ENCODE results near the gene BBS2.

The BBS2 gene

DNA sequence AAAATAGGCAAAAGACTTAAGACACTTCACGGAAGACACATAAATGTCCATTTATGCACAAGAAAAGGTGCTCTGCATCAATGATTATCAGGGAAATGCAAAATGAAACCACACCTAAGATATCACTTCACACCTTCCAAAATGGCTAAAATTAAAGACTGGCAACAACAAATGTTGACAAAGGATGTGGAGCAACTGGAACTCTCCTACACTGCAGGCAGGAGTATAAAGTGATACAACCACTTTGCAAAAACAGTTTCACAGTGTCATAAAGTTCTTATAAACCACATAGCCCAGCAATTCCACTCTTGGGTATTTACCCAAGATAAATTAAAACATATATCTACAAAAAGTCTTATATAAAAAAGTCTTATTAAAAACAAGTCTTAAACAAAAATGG lies 7.8 kb downstream of the BBS2 start:
- DNase-seq (ENCODE audit: low spot score) = no peak
- in situ Hi-C loops (cut with MboI; ENCODE audit: low sequenced_read_pairs, unreplicated experiment) = no loop called here
- TF ChIP-seq CTCF (IDR thresholded peaks at IDR 0.05; ENCODE audit: borderline replicate concordance, control extremely low read depth, extremely low read depth, insufficient read depth, missing control alignments) = no peak

DNA sequence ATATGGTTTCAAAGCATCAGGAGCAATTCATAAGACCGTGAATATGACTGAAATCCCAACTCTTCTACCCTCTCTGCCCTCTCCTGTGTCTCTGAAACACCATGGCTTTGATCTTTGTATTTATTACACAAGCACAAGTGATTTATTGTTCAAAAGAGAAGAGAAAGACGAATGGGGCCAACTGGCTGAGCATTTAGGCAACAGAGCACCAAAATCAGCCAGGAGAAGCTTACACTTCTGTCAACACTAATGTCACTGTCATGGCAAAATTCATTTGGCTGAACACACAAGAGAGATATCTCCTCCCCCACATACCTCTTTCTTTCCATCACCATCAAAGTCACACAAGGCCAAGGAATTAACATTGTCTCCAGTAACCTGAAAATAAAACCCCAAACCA lies 9.3 kb downstream of the BBS2 start:
- DNase-seq (ENCODE audit: low spot score) = no peak
- TF ChIP-seq CTCF (IDR thresholded peaks at IDR 0.05; ENCODE audit: borderline replicate concordance, control extremely low read depth, extremely low read depth, insufficient read depth, missing control alignments) = no peak
- in situ Hi-C loops (cut with MboI; ENCODE audit: low sequenced_read_pairs, unreplicated experiment) = no loop called here

DNA sequence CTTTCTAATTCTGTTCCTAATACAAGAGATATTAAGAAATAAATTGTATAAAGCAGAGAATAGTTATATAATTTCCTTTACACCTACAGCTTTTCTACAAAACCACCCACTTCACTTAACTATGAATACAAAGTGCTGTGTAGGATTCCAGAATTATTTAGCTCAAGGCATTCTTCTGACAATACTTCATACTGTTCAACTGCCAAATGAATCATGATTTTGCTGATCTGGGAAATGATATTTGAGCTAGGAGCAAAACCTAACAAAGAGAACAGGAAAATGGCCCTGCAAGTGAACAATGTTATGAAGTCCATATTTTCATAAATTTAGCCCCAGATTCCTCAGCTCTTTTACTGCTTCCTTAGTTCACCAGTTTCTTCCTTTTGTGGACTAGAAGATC lies 12.9 kb downstream of the BBS2 start:
- no peak for TF ChIP-seq CTCF (IDR thresholded peaks at IDR 0.05; ENCODE audit: borderline replicate concordance, control extremely low read depth, extremely low read depth, insufficient read depth, missing control alignments)
- in situ Hi-C loops (cut with MboI; ENCODE audit: low sequenced_read_pairs, unreplicated experiment) = no loop called here
- no peak for DNase-seq (ENCODE audit: low spot score)

- in situ Hi-C loops (cut with MboI; ENCODE audit: low sequenced_read_pairs, unreplicated experiment) = no loop called here
- no peak for DNase-seq (ENCODE audit: low spot score)
- TF ChIP-seq CTCF (IDR thresholded peaks at IDR 0.05; ENCODE audit: borderline replicate concordance, control extremely low read depth, extremely low read depth, insufficient read depth, missing control alignments) = no peak
Observed at GRCh38 chr16:56505181-56505580, 14.6 kb downstream of the BBS2 start.

- in situ Hi-C loops (cut with MboI; ENCODE audit: low sequenced_read_pairs, unreplicated experiment) = no loop called here
- no peak for TF ChIP-seq CTCF (IDR thresholded peaks at IDR 0.05; ENCODE audit: borderline replicate concordance, control extremely low read depth, extremely low read depth, insufficient read depth, missing control alignments)
- no peak for DNase-seq (ENCODE audit: low spot score)
Observed at GRCh38 chr16:56493815-56494214, 26.0 kb downstream of the BBS2 start.

DNA sequence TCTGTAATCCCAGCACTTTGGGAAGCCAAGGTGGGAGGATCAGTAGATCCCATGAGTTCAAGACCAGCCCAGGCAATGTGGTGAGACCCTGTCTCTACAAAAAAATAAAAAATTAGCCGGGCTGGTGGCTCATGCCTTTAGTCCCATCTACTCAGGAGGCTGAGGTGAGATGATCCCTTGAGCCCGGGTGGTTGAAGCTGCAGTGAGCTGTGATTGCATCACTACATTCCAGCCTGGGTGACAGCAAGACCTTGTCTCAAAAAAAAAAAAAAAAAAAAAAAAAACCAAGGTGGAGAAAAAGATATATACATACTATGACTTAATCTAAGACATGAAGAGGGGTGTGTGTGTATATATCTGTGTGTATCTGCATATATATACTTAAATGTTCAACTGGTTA lies 26.7 kb downstream of the BBS2 start:
- TF ChIP-seq CTCF (IDR thresholded peaks at IDR 0.05; ENCODE audit: borderline replicate concordance, control extremely low read depth, extremely low read depth, insufficient read depth, missing control alignments) = no peak
- in situ Hi-C loops (cut with MboI; ENCODE audit: low sequenced_read_pairs, unreplicated experiment) = no loop called here
- no peak for DNase-seq (ENCODE audit: low spot score)
